HG02973 (cell line): ENCODE measurements around the gene PMF1.

ENCODE experiments used
- ATAC-seq: cut with Tn5 transposase; IDR thresholded peaks from one replicate; pipeline ENCODE4 v1.9.1; 2021; ENCODE audit warnings: moderate library complexity; ENCODE audit not compliant: unreplicated experiment

PMF1 gene

GRCh38 chr1:156233426-156234127, 20.8 kb downstream of the PMF1 start:
- no peak for ATAC-seq

GRCh38 chr1:156236164-156236563, 23.4 kb downstream of the PMF1 start:
- no peak for ATAC-seq

GRCh38 chr1:156238248-156238647, 25.4 kb downstream of the PMF1 start:
- no peak for ATAC-seq

GRCh38 chr1:156241311-156241811, 28.6 kb downstream of the PMF1 start:
- ATAC-seq = no peak

- no peak for ATAC-seq
Observed at GRCh38 chr1:156241926-156242325, 29.1 kb downstream of the PMF1 start, which contains the start of gene BGLAP. BGLAP (plus strand) TSS chr1:156242184; CDS start chr1:156242232, 48 bp downstream.

- ATAC-seq = no peak
Observed at GRCh38 chr1:156242738-156243137, 29.9 kb downstream of the PMF1 start.

GRCh38 chr1:156244126-156244525, 31.3 kb downstream of the PMF1 start:
- ATAC-seq = no peak

- ATAC-seq = no peak
Observed at GRCh38 chr1:156244712-156245111, 31.9 kb downstream of the PMF1 start.

GRCh38 chr1:156245451-156246232, 32.8 kb downstream of the PMF1 start:
- ATAC-seq = no peak

- ATAC-seq = no peak
Observed at GRCh38 chr1:156246241-156246780, 33.5 kb downstream of the PMF1 start.

GRCh38 chr1:156246781-156247459, 34.1 kb downstream of the PMF1 start:
- no peak for ATAC-seq

- no peak for ATAC-seq
Observed at GRCh38 chr1:156247460-156248322, 34.9 kb downstream of the PMF1 start, which contains the start of gene PAQR6. PAQR6 (minus strand) TSS chr1:156248056; CDS start chr1:156246731, 1,325 bp downstream.

GRCh38 chr1:156248323-156248683, 35.5 kb downstream of the PMF1 start:
- no peak for ATAC-seq

- ATAC-seq = no peak
Observed at GRCh38 chr1:156249593-156249992, 36.8 kb downstream of the PMF1 start.

- ATAC-seq = no peak
Observed at GRCh38 chr1:156251527-156251926, 38.7 kb downstream of the PMF1 start.

- no peak for ATAC-seq
Observed at GRCh38 chr1:156253634-156254033, 40.8 kb downstream of the PMF1 start.

GRCh38 chr1:156257711-156258110, 44.9 kb downstream of the PMF1 start:
- ATAC-seq = no peak

GRCh38 chr1:156258859-156259258, 46.1 kb downstream of the PMF1 start:
- no peak for ATAC-seq

GRCh38 chr1:156259805-156260204, 47.0 kb downstream of the PMF1 start:
- no peak for ATAC-seq

- no peak for ATAC-seq
Observed at GRCh38 chr1:156260896-156261295, 48.1 kb downstream of the PMF1 start.
